HG03280 (cell line): ENCODE measurements around the gene NET1.
"Not testable (repeated sequence)": the region's sequence is repeated elsewhere in the genome, so short reads cannot be mapped to it uniquely, and the experiment has no call there.

Experiments used
- ATAC-seq: cut with Tn5 transposase; IDR thresholded peaks from one replicate; pipeline ENCODE4 v1.9.1; 2021; ENCODE audit warnings: mild to moderate bottlenecking, moderate library complexity; ENCODE audit not compliant: unreplicated experiment

The NET1 gene

DNA sequence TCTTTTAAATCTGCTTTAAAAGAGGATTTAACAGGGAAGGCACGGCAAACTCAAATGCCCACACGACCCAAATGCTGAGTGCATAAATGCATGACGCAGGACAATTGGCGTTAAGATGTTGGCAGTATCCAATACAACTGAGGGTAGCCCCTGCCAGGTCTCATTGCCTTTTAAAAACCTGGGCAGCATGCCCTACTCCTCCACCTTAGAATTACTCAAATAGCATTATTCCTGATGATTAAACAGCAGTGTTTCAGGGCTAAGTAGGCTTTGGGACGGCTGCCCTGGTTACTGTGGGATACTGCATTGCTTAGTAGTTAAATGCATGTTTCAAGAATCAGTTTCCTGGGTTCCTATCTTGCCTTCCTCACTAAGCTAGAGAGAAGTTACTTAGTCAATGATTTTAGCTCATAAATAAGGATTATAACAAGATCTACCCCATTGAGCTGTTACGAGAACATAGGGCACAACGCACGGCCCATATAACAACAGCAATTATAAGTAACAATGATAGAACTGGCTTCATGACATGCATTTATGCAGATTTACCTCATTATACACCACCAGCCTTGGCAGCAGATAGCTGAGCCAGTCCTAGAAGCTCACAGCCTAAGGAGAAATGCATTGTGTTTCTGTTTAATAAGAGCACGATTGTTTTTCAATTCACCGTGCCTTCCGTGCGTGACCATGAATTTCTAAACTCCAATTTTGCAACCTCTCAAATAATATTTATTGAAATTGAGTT is 15.6 kb upstream of the NET1 start:
- ATAC-seq, result no peak

DNA sequence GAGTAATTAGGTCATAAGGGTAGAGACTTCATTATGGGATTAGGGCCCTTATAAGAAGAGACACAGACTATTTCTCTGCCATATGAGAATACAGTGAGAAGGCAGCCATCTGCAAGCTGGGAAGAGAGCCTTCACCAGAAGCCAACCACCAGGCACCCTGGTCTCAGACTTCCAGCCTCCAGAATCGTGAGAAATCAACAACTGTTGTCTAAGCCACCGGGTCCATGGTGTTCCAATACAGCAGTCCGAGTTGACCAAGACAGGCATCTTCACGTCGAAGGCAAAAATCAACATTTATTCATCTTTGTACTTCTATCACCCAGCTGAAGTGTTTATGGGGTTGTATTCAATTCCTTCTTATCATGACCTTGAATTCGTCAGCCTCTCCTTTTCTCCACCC is 13.0 kb upstream of the NET1 start:
- no peak for ATAC-seq

DNA sequence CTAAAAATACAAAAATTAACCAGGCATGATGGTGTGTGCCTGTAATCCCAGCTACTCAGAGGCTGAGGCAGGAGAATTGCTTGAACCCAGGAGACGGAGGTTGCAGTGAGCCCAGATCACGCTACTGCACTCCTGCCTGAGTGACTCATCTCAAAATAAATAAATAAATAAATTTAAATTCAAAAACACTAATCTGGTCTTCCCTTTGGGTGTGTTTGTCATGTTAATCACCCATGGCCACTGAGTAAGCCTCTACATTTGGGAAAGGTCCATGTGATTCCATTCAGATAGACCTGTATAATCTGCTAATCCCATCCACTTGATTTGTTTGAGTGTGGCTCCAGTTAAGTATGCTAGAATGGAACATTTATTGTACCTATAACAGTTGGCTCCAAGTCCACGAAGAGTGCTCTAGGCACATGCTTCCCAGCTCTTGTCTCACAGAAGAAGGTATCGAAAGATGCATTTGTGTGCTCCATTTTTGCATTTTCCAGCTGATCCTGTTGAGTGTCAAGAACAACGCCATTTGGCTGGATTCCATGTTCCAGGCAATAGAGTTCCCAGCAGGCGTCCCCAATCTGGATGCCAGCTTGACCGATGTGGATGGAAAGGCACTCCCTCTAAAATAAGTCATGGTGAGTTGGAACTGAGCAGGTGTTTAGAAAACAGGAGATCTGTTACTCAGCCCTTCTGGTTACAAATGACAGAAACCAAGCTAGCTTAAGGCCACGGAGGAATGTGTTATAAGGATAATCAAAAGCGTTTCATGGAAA is 11.7 kb upstream of the NET1 start:
- ATAC-seq, result no peak

DNA sequence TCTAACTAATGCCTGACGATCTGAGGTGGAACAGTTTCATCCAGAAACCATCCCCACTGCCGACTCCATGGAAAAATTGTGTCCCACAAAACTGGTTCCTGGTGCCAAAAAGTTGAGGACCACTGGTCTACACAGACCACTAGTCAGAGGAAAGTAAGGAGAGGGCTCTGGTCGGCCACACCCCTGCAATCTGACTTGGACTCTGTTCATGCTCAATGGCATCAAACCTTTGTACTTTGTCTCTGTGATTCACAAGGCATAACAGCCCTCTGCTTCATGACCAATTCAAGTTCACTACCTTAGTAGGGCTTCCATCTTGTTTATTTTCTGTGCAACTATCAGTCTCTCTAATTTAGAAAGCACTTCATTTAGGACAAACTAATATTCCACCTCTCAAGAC is 9.6 kb upstream of the NET1 start:
- ATAC-seq, result no peak

DNA sequence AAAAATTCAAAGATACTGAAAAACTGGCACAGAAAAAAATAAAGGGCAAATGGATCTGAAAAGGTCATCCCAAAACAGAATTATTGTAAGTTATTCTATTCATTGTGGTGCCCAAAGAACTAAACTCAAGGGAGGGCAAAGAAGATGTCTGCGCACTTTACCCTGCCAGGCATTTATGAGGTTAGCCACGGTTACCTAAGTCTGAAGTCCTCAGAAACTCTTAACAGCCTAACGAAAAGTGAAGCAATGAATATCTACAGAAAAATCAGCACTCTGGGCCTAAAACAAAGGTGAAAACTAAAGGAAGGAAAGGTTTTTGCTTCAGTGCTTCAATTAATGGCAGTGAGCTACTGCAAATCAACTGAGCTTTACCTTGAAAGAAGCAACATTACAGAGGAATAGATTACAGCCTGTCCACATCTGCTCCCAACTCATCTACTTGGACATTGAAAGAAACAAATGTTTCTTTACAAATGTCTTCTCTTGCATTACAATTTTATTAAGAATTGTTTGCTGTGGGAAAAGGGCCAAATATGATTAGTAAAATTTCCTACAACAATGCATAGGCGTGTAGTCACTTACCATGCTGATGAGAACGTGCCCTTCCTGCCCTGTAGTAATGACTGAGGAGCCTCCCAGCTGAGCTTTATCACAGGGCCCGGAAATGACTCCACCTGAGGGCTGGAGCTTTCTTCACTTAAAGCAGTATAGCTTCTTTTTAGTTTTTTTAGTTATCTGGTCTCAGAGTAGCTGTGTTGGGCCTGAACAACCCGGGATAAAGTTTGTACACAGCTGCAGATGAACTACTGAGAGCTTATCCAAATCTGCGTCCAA is 7.9 kb upstream of the NET1 start, which contains the start of gene TUBAL3:
Gene TUBAL3, minus strand, starts transcription at position 621 of the 834 bp plus-strand sequence. Its CDS starts 36 bp downstream, at position 585.
- no peak for ATAC-seq

DNA sequence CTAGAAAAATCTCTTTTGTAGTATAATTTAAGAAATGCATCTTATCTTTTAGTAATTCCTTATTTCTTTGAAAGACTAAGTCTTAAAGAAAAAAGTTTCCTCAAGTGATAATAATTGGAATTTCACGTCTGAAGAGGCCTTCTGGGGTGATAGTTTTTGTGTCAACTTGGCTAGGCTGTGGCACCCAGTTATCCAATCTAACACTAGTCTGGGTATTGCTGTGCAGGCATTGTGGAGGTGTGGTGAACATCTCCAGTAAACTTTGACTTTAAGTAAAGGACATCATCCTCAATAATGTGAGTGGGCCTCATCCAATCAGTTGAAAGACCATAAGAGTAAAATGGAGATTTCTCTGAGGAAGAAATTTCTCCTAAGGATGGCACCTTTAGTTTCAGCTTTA is 5.4 kb upstream of the NET1 start:
- ATAC-seq, result no peak

DNA sequence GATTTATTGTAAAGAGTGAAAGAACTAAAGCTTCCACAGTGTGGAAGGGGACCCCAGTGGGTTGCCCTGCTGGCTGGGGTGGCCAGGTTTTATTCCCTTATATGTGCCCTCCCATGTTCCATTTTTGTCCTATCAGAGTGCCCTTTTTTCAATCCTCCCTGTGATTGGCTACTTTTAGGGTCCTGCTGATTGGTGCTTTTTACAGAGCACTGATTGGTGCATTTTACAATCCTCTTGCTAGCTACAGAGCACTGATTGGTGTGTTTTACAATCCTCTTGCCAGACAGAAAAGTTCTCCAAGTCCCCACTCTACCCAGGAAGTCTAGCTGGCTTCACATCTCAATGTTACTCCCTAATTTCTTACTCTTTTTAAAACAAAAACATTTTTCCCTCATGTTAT is 1.6 kb upstream of the NET1 start:
- ATAC-seq, result not testable (repeated sequence)

DNA sequence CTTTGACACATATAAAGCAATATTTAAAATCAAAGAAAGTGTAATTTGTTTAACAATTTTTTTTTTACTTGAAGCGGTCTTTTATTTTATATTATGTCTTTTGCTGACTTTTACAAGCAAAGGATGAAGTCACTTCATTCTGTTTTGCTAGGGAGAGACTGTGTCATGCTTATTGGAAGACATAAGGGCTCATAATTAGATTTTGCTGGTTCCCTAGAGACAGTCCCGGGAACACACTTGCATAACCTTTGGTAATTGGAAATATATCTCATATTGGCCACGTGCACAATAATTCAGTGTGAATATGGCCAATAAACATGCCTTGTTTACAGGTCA is 448 bp upstream of the NET1 start:
- peak; percentile 8 for ATAC-seq

DNA sequence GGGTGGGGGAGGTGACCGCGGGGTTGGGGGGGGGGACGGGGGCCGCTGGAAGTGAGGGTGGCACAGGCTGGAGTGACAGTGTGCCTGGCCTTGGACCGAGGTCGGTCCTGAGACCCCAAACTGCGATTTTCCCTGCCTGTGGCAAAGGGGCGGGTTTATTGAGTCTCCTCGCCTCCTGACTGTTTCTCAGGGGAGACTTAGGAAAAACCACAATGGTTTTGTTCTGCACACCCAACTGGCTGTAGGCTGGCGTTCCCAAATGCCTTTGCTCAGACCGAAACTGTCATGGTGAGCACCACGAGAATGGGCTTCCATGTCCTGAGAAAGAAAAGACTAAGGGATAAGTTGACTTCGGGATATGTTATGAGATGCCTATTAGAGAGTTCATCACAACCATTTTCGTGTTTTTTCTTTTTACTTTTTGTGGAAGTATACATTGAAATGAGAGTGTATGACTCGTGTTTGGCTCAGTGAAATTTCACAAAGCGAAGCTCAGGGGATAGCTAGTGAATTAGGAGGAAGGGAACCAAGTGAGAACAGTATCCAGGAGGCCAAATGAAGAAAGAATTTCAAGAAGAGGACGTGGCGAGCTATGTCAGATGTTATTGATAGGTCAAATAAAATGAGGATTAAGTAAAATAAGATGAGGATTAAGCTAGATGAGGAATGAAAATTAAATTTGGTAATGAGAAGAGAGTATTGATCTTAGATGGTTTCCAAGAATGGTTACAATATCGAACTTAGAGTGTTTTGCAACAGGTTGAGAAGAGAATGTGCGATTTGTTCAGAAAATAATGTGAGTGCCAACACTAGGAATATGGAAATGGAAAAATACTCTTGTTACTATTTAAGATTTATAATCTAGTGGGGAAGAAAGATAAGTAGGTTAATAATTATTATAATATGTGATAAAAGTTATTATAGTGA is 918 bp downstream of the NET1 start:
- peak; percentile 3 for ATAC-seq

DNA sequence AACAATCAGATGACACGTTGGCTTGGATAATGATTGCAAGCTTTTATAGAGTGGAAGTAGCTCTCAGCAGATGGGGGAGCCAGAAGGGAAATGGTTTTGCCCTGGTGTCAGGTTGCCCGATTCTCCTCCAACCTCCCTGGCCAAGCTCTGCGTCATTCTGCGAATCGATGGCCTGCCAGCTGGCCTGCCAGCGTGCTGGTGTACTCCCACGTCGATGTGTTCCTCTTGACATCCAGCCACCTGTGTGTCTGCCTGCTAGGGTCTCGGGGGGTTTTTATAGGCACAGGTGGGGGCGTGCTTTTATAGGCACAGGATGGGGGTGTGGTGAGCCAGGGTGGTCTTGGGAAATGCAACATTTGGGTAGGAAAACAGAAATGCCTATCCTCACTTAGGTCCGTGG is 4.6 kb downstream of the NET1 start:
- no peak for ATAC-seq

DNA sequence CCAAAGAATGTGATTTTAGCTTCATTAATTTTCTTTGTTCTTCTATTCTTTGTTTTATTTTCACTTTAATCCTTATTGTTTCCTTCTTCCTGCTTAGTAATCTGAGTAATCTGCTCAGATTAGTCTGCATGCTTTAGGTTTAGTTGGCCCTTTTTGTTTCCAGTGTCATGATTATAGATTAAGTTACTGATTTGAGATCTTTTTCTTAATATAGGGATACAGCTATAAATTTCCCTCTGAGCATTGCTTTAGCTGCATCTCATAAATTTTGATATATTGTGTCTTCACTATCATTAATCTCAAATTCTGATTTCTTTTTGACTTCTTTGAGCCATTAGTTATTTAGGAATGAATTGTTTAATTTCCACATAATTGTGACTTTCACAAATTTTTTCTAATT is 6.2 kb downstream of the NET1 start:
- no peak for ATAC-seq

DNA sequence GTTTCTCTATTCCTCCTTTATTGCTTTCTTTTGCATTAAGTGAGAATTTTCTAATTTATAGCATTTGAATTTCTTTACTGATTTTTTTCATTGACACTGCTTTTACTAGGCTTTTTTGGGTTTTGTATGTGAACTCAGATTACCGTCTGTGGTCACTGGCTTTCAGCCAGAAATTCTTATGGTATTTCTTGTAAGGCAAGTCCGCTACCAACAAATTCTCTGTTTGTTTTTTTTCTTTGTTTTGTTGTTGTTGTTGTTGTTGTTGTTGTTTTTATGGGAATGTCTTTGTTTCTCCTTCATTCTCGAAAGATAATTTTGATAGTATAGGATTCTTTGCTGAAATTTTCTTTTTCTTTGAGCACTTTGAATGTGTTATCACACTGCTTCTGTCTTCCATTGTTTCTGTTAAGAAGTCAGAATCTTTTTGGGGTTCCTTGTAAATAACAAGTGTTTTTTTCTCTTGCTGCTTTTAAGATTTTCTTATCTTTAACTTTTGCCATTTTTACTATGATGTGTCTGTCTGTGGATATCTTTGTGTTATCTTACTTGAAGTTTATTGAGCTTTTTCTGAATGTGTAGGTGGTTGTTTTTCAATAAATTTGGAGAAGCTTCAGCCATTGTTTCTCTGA is 7.2 kb downstream of the NET1 start:
- no peak for ATAC-seq

DNA sequence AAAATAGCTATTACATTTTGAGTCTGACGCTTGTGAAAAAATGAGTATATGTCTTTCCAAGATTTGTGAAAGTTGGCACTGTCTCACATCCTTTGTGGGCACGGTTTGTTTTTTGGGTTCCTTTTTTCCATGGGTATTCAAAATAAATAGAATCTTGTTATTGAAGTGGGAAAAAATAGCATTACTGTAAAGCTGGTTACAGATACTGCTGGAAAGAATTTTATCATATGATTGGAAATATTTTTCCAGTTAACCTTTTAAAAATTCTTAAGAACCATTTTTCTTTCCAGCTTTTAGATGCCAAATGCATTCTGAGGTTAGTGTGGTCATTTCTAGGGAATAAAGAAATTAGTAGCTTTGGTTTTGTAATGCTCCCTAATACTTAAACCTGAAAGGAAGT is 11.4 kb downstream of the NET1 start:
- no peak for ATAC-seq

DNA sequence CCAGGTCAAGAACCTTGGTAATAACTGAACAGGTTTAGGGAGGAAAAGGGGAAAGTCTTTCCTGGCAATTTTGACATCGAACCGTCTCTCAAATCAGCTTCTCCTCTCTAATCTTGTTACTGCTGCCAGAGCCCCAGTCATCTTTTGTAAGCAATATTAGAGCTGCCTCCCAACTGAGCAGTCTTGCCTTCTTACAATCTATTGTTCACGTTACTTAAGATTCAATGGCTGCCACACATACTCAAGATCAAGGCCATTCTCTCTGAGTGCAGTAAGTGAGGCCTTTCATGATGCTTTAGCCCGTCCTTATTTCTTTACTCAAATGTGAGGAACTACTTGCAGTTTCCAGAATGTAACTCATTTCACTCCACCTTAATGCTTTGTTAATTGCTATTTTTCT is 12.4 kb downstream of the NET1 start:
- ATAC-seq, result no peak

DNA sequence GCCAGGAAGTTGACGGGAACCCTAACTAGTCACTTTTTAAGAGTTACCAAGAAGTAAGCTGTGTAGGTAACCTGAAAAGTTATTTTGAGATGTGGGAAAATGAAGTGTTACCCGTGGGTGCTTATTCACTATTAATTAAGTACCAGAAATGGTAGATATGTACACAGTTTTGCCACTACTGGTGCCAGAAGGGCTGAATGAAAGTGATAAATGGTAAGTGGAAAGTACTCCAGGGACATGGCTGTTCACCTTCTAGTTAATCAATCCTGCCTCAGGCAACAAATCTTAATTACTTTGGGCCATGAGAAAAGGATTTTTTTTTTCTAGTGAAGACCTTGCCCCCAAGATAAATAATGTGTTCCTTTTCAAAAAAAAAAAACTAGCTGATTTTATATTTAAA is 15.8 kb downstream of the NET1 start:
- ATAC-seq, result no peak

DNA sequence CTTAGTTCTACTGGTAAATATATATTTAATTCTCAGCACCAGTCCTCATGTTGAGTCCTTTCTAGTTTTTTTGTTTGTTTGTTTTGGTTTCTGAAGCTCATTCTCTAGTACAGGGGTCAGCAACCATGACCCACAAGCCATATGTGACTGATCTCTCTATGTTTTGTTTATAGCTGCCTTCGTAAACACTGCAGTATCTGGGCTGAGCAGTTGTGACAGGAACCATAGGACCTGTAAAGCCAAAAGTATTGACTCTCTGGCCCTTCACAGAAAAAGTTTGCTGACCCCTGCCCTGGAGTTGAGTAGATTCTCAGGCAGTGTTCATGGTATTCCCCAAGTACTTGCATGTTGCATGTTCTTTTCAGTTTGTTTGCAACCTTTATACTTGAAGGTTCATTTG is 20.8 kb downstream of the NET1 start:
- ATAC-seq, result no peak

DNA sequence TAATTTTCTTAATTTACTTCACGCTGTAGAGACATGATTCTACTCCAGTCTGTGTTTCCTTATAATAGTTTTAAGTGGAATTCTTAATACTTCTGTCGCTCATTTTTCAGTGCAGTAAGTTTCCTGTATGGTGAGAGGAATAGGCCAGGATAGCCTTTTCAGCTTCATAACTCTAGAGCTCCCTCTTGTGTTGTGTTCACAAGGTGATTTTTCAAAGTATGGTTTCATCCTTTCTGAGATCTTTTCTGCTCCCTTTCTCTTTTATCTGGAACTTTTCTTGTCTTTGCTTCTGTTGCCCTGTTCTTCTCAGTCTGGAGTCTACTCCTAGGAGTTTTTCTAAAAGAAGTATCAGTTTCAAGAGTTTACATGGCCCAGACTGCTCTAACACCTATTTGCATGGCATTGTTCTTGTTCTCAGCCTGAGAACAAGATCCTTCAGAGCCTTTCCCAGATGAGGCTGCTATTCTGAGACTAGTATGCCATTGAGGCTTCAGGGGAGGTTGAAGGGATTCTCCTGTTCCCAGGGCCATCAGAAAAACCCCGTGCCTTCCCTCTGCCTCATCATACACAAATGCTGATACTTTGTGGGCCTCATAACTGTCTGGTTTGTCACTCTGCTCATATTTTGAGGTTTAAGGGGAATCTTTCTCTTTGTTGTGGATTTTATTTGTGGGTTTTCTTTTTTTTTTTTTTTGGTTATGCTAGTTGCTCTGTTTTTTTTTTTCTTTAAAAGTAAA is 21.8 kb downstream of the NET1 start:
- peak; percentile 60 for ATAC-seq

DNA sequence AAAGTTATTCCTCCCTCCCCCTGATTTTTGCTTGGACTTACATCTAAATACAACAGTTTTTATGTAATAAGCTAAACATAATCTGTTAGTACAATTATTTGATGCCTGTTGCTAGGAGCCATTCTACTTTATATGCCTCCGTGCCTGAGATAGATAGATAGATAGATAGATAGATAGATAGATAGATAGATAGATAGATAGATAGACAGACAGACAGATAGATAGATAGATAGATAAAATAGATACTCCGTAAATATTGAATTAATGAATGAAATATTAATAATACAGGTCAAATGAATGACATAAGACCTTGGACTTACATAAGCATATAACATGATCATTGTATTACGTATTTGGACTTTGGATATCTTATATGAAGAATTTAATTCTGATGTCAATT is 23.0 kb downstream of the NET1 start:
- no peak for ATAC-seq

DNA sequence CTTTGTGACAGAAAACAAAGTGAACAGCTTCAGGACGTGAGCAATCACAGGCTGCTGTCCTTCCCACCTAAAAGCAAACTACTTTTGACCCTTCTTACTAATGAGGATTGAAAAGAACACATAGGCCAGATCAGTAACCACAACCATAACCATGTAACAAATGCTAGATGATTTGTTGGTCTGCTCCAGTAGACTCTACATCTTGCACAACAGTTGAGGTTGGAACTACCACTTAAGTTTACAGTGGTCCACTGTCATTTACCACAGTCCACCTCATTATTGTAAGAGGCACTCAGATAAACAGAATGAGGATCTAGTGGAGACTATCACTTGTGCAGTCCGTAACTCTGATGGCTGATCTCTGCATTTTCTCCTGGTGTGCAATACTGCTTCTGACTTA is 27.8 kb downstream of the NET1 start:
- no peak for ATAC-seq
